SK-N-SH treated with all-trans-retinoic acid at 6 μM for 48 hours (cell line): ENCODE data around the gene PRKCSH.

Experiments
- ATAC-seq: fragments of 200-7000 bp; cut with Tn5 transposase; 3 replicates; pipeline ENCODE4 v1.9.1; 2020; ENCODE audit warnings: mild to moderate bottlenecking, moderate library complexity
- ARNTL ChIP-seq: fragments of 450-650 bp; formaldehyde crosslinking; IDR thresholded peaks from 2 replicates; pipeline ENCODE4 v1.5.0; 2020; ENCODE audit warnings: low read depth, mild to moderate bottlenecking, moderate library complexity, borderline replicate concordance
- CSDC2 ChIP-seq: fragments of 250-450 bp; sonication (Bioruptor Pico); IDR thresholded peaks from 2 replicates; pipeline ENCODE4 v1.5.0; 2020; ENCODE audit warnings: mild to moderate bottlenecking, moderate library complexity
- CSRNP3 ChIP-seq: fragments of 250-450 bp; sonication (Bioruptor Pico); IDR thresholded peaks from 2 replicates; pipeline ENCODE4 v1.5.1; 2021; ENCODE audit warnings: mild to moderate bottlenecking, moderate library complexity
- GLIS3 ChIP-seq: fragments of 250-450 bp; sonication (Bioruptor Pico); IDR thresholded peaks from 2 replicates; pipeline ENCODE4 v1.5.0; 2020; ENCODE audit warnings: mild to moderate bottlenecking, moderate library complexity
- RARB ChIP-seq: fragments of 250-450 bp; sonication (Bioruptor Pico); IDR thresholded peaks from 2 replicates; pipeline ENCODE4 v1.8.0; 2021; ENCODE audit warnings: mild to moderate bottlenecking, moderate library complexity
- TCF4 ChIP-seq: fragments of 250-450 bp; sonication (Bioruptor Pico); IDR thresholded peaks from 2 replicates; pipeline ENCODE4 v1.8.0; 2021; ENCODE audit warnings: mild to moderate bottlenecking, moderate library complexity, borderline replicate concordance
- TOX ChIP-seq: fragments of 250-450 bp; sonication (Bioruptor Pico); IDR thresholded peaks from 2 replicates; pipeline ENCODE4 v1.8.0; 2021; ENCODE audit warnings: mild to moderate bottlenecking, moderate library complexity, borderline replicate concordance
- ZC3H10 ChIP-seq: fragments of 250-450 bp; sonication (Bioruptor Pico); IDR thresholded peaks from 2 replicates; pipeline ENCODE4 v1.5.1; 2021; ENCODE audit warnings: mild to moderate bottlenecking, moderate library complexity
- ZFP3 ChIP-seq: fragments of 250-450 bp; sonication (Bioruptor Pico); IDR thresholded peaks from 2 replicates; pipeline ENCODE4 v1.5.0; 2020; ENCODE audit warnings: mild to moderate bottlenecking, moderate library complexity
- ZFP30 ChIP-seq: fragments of 450-650 bp; formaldehyde crosslinking; IDR thresholded peaks from 2 replicates; pipeline ENCODE4 v1.5.0; 2022; ENCODE audit warnings: mild to moderate bottlenecking, moderate library complexity
- ZNF565 ChIP-seq: fragments of 450-650 bp; formaldehyde crosslinking; conservative IDR thresholded peaks from 2 replicates; pipeline ENCODE4 v1.5.0; 2020; ENCODE audit warnings: low read depth, mild to moderate bottlenecking, moderate library complexity
- ZNF70 ChIP-seq: fragments of 450-650 bp; formaldehyde crosslinking; IDR thresholded peaks from 2 replicates; pipeline ENCODE4 v1.5.0; 2020; ENCODE audit warnings: mild to moderate bottlenecking, moderate library complexity
- TF ChIP-seq, protein P1 (sequence below): fragments of 250-450 bp; sonication (Bioruptor Pico); IDR thresholded peaks from 2 replicates; pipeline ENCODE4 v1.5.0; 2020; ENCODE audit warnings: mild to moderate bottlenecking, moderate library complexity
- TF ChIP-seq, protein P2 (sequence below): fragments of 250-450 bp; sonication (Bioruptor Pico); IDR thresholded peaks from 2 replicates; pipeline ENCODE4 v1.5.1; 2020; ENCODE audit warnings: low read depth, mild to moderate bottlenecking, moderate library complexity
- TF ChIP-seq, protein P3 (sequence below): fragments of 250-450 bp; sonication (Bioruptor Pico); IDR thresholded peaks from 2 replicates; pipeline ENCODE4 v1.8.0; 2021; ENCODE audit warnings: low read depth, mild to moderate bottlenecking, moderate library complexity, borderline replicate concordance
- TF ChIP-seq, protein P4 (sequence below): fragments of 250-450 bp; sonication (Bioruptor Pico); IDR thresholded peaks from 2 replicates; pipeline ENCODE4 v1.8.0; 2020; ENCODE audit warnings: mild to moderate bottlenecking, moderate library complexity, borderline replicate concordance

PRKCSH gene

GRCh38 chr19:11399667-11400066 lies 35.8 kb upstream of the PRKCSH start:
- no peak for ATAC-seq
- TF ChIP-seq CSRNP3 (CRISPR knock-in tag): no peak
- no peak for TF ChIP-seq ZNF565
- no peak for TF ChIP-seq ARNTL
- no peak for TF ChIP-seq RARB (CRISPR knock-in tag)
- TF ChIP-seq, protein P1, sequence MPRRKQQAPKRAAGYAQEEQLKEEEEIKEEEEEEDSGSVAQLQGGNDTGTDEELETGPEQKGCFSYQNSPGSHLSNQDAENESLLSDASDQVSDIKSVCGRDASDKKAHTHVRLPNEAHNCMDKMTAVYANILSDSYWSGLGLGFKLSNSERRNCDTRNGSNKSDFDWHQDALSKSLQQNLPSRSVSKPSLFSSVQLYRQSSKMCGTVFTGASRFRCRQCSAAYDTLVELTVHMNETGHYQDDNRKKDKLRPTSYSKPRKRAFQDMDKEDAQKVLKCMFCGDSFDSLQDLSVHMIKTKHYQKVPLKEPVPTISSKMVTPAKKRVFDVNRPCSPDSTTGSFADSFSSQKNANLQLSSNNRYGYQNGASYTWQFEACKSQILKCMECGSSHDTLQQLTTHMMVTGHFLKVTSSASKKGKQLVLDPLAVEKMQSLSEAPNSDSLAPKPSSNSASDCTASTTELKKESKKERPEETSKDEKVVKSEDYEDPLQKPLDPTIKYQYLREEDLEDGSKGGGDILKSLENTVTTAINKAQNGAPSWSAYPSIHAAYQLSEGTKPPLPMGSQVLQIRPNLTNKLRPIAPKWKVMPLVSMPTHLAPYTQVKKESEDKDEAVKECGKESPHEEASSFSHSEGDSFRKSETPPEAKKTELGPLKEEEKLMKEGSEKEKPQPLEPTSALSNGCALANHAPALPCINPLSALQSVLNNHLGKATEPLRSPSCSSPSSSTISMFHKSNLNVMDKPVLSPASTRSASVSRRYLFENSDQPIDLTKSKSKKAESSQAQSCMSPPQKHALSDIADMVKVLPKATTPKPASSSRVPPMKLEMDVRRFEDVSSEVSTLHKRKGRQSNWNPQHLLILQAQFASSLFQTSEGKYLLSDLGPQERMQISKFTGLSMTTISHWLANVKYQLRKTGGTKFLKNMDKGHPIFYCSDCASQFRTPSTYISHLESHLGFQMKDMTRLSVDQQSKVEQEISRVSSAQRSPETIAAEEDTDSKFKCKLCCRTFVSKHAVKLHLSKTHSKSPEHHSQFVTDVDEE (CRISPR knock-in tag): no peak
- TF ChIP-seq, protein P2, sequence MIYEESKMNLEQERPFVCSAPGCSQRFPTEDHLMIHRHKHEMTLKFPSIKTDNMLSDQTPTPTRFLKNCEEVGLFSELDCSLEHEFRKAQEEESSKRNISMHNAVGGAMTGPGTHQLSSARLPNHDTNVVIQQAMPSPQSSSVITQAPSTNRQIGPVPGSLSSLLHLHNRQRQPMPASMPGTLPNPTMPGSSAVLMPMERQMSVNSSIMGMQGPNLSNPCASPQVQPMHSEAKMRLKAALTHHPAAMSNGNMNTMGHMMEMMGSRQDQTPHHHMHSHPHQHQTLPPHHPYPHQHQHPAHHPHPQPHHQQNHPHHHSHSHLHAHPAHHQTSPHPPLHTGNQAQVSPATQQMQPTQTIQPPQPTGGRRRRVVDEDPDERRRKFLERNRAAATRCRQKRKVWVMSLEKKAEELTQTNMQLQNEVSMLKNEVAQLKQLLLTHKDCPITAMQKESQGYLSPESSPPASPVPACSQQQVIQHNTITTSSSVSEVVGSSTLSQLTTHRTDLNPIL: no peak
- TF ChIP-seq CSDC2 (CRISPR knock-in tag): no peak
- no peak for TF ChIP-seq TCF4 (CRISPR knock-in tag)
- no peak for TF ChIP-seq ZFP3 (CRISPR knock-in tag)
- no peak for TF ChIP-seq ZC3H10 (CRISPR knock-in tag)
- TF ChIP-seq, protein P3, sequence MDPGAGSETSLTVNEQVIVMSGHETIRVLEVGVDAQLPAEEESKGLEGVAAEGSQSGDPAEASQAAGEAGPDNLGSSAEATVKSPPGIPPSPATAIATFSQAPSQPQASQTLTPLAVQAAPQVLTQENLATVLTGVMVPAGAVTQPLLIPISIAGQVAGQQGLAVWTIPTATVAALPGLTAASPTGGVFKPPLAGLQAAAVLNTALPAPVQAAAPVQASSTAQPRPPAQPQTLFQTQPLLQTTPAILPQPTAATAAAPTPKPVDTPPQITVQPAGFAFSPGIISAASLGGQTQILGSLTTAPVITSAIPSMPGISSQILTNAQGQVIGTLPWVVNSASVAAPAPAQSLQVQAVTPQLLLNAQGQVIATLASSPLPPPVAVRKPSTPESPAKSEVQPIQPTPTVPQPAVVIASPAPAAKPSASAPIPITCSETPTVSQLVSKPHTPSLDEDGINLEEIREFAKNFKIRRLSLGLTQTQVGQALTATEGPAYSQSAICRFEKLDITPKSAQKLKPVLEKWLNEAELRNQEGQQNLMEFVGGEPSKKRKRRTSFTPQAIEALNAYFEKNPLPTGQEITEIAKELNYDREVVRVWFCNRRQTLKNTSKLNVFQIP (CRISPR knock-in tag): no peak

DNA sequence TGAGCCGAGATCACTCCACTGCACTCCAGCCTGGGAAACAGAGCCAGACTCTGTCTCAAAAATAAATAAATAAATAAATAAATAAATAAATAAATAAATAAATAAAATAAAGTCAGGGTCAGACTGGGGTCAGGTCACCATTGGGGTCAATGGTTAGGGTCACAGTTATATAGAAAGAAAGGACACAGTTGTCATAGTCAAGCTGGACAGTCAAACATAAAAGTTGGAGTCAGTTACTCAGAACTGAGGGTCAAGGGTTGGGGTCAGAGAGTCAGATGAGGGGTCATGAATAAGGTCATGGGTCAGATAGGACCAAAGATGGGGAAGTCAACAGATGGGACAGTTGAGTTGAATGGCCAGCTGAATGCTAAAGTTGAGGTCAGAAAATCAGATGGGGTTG lies 34.6 kb upstream of the PRKCSH start:
- ATAC-seq: no peak
- TF ChIP-seq ZFP30 (CRISPR knock-in tag) (no peak), ZNF565 (no peak), GLIS3 (CRISPR knock-in tag) (no peak), TOX (CRISPR knock-in tag) (no peak), ZFP3 (CRISPR knock-in tag) (no peak), ZNF70 (no peak)
- TF ChIP-seq, protein P1 (CRISPR knock-in tag): no peak
- TF ChIP-seq, protein P4, sequence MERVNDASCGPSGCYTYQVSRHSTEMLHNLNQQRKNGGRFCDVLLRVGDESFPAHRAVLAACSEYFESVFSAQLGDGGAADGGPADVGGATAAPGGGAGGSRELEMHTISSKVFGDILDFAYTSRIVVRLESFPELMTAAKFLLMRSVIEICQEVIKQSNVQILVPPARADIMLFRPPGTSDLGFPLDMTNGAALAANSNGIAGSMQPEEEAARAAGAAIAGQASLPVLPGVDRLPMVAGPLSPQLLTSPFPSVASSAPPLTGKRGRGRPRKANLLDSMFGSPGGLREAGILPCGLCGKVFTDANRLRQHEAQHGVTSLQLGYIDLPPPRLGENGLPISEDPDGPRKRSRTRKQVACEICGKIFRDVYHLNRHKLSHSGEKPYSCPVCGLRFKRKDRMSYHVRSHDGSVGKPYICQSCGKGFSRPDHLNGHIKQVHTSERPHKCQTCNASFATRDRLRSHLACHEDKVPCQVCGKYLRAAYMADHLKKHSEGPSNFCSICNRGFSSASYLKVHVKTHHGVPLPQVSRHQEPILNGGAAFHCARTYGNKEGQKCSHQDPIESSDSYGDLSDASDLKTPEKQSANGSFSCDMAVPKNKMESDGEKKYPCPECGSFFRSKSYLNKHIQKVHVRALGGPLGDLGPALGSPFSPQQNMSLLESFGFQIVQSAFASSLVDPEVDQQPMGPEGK (CRISPR knock-in tag): no peak
- TF ChIP-seq, protein P3 (CRISPR knock-in tag): no peak
